Measurements from ENCODE around the gene TRIM52. TPM values are rescaled to one million over a fixed set of nuclear protein-coding genes. Genes with fewer than 3 reads are reported as not detected.

TRIM52 gene
- total and polyA plus RNA-seq, 2 of the 13 experiments (the other 11 are each of a cell fraction or from before 2014, with no cell fraction given), result 7.2 to 11.6 TPM

- no peak for TF ChIP-seq ZBTB7B (CRISPR knock-in tag; IDR thresholded peaks at IDR 0.05)
- no peak for TF ChIP-seq ZNF350 (CRISPR knock-in tag; IDR thresholded peaks at IDR 0.05; ENCODE audit: borderline replicate concordance, low read depth)
- TF ChIP-seq ZNF317 (CRISPR knock-in tag; IDR thresholded peaks at IDR 0.05), result 0 out of 2 replicates have a peak, but pooled peaks have one; percentile 55
- no peak for TF ChIP-seq BRD4 (CRISPR knock-in tag; IDR thresholded peaks at IDR 0.05)
- TF ChIP-seq CC2D1A (CRISPR knock-in tag; IDR thresholded peaks at IDR 0.05), result no peak
- no peak for TF ChIP-seq ZNF354B (CRISPR knock-in tag; IDR thresholded peaks at IDR 0.05)
- 0 out of 2 replicates have a peak, but pooled peaks have one; percentile 50 for TF ChIP-seq ZNF431 (CRISPR knock-in tag; IDR thresholded peaks at IDR 0.05; ENCODE audit: borderline replicate concordance, low read depth)
- TF ChIP-seq ZNF674 (CRISPR knock-in tag; IDR thresholded peaks at IDR 0.05; ENCODE audit: low read depth), result no peak
- peak; percentile 72; the same call in 1 of the 2 replicates for TF ChIP-seq HIVEP1 (CRISPR knock-in tag; IDR thresholded peaks at IDR 0.05)
- TF ChIP-seq ZNF383 (CRISPR knock-in tag; IDR thresholded peaks at IDR 0.05; ENCODE audit: borderline replicate concordance), result no peak
- no peak for TF ChIP-seq ATF7 (IDR thresholded peaks at IDR 0.05)
- no peak for TF ChIP-seq ATF7 (CRISPR knock-in tag; IDR thresholded peaks at IDR 0.05)
- TF ChIP-seq ZSCAN9 (CRISPR knock-in tag; IDR thresholded peaks at IDR 0.05; ENCODE audit: borderline replicate concordance), result no peak
- peak; percentile 20; the same call in 1 of the 2 replicates for TF ChIP-seq ZFY (CRISPR knock-in tag; IDR thresholded peaks at IDR 0.05)
- no peak for TF ChIP-seq SP5 (CRISPR knock-in tag; IDR thresholded peaks at IDR 0.05; ENCODE audit: borderline replicate concordance, low read depth)
- no peak for TF ChIP-seq ZNF44 (CRISPR knock-in tag; IDR thresholded peaks at IDR 0.05)
- no peak for TF ChIP-seq ZNF414 (CRISPR knock-in tag; IDR thresholded peaks at IDR 0.05)
- TF ChIP-seq ZNF33A (CRISPR knock-in tag; IDR thresholded peaks at IDR 0.05; ENCODE audit: borderline replicate concordance), result no peak
- TF ChIP-seq ZNF569 (CRISPR knock-in tag; IDR thresholded peaks at IDR 0.05; ENCODE audit: borderline replicate concordance), result no peak
- TF ChIP-seq MZF1 (CRISPR knock-in tag; IDR thresholded peaks at IDR 0.05; ENCODE audit: borderline replicate concordance), result no peak
- TF ChIP-seq ZNF33B (CRISPR knock-in tag; IDR thresholded peaks at IDR 0.05), result no peak
- TF ChIP-seq ZNF275 (CRISPR knock-in tag; IDR thresholded peaks at IDR 0.05; ENCODE audit: borderline replicate concordance), result no peak
- no peak for TF ChIP-seq ZNF605 (CRISPR knock-in tag; IDR thresholded peaks at IDR 0.05)
- 0 out of 2 replicates have a peak, but pooled peaks have one; percentile 36 for TF ChIP-seq ZBTB37 (CRISPR knock-in tag; IDR thresholded peaks at IDR 0.05)
- TF ChIP-seq ZMYM4 (CRISPR knock-in tag; IDR thresholded peaks at IDR 0.05), result no peak
- no peak; the same call in 1 of the 2 replicates for TF ChIP-seq MYPOP (CRISPR knock-in tag; IDR thresholded peaks at IDR 0.05)
- 0 out of 2 replicates have a peak, but pooled peaks have one; percentile 11 for TF ChIP-seq ELF3 (CRISPR knock-in tag; IDR thresholded peaks at IDR 0.05)
- no peak for TF ChIP-seq ZNF83 (CRISPR knock-in tag; IDR thresholded peaks at IDR 0.05; ENCODE audit: borderline replicate concordance)
Observed at GRCh38 chr5:181217111-181217802, 43.7 kb downstream of the TRIM52 start (continued).

Measured in HepG2 (cell line).